Astrocyte (in vitro differentiated cells and primary cell): ENCODE measurements around the gene CXCL13. TPM values are rescaled to one million over a fixed set of nuclear protein-coding genes. Genes with fewer than 3 reads are reported as not detected.

Experiments used
- DNase-seq: peaks from one replicate; pipeline ENCODE4 v3.0.0-alpha.2; 2010; ENCODE audit warnings: low read depth
- FAIRE-seq: peaks from 2 replicates; lab custom pipeline; 2011; peaks lifted over from hg19 to GRCh38; lab: Jason Lieb, UNC
- H2AFZ ChIP-seq: 2 replicates; pipeline ENCODE4 v1.6.0; 2012; ENCODE audit warnings: low read depth, low read length, inconsistent platforms
- H3K27ac ChIP-seq: 2 replicates; pipeline ENCODE4 v1.5.1; 2011; ENCODE audit warnings: low read depth, low read length, inconsistent platforms
- H3K27me3 ChIP-seq: 2 replicates; pipeline ENCODE4 v1.6.0; 2011; ENCODE audit warnings: low read length, inconsistent platforms; ENCODE audit not compliant: insufficient read depth
- H3K36me3 ChIP-seq: 2 replicates; pipeline ENCODE4 v1.5.1; 2011; ENCODE audit warnings: low read length, inconsistent platforms; ENCODE audit not compliant: insufficient read depth
- H3K4me1 ChIP-seq: 2 replicates; pipeline ENCODE4 v1.5.1; 2011; ENCODE audit warnings: low read length, inconsistent platforms; ENCODE audit not compliant: insufficient read depth
- H3K4me2 ChIP-seq: 2 replicates; pipeline ENCODE4 v1.6.0; 2012; ENCODE audit warnings: low read length, inconsistent platforms
- H3K4me3 ChIP-seq: 2 replicates; pipeline ENCODE4 v1.5.1; 2011; ENCODE audit warnings: low read depth, mild to moderate bottlenecking, low read length, inconsistent platforms; ENCODE audit not compliant: insufficient read depth
- H3K79me2 ChIP-seq: 2 replicates; pipeline ENCODE4 v1.6.0; 2012; ENCODE audit warnings: mild to moderate bottlenecking, low read length, inconsistent platforms; ENCODE audit not compliant: insufficient read depth
- H3K9ac ChIP-seq: 2 replicates; pipeline ENCODE4 v1.6.0; 2012; ENCODE audit warnings: mild to moderate bottlenecking, low read length, inconsistent platforms
- H3K9me3 ChIP-seq: 2 replicates; pipeline ENCODE4 v1.5.1; 2012; ENCODE audit warnings: low read depth, mild to moderate bottlenecking, low read length, inconsistent platforms; ENCODE audit not compliant: insufficient read depth
- H4K20me1 ChIP-seq: 2 replicates; pipeline ENCODE4 v1.6.0; 2012; ENCODE audit warnings: low read length, inconsistent platforms; ENCODE audit not compliant: insufficient read depth
- H3K27ac Mint-ChIP-seq: one replicate; pipeline ENCODE4 v1.8.0; 2021; ENCODE audit warnings: mild to moderate bottlenecking, mixed read lengths; ENCODE audit not compliant: unreplicated experiment
- H3K27me3 Mint-ChIP-seq: one replicate; pipeline ENCODE4 v1.8.0; 2021; ENCODE audit warnings: low read depth, mixed read lengths; ENCODE audit not compliant: unreplicated experiment
- H3K36me3 Mint-ChIP-seq: one replicate; pipeline ENCODE4 v1.8.0; 2021; ENCODE audit warnings: low read depth, mixed read lengths; ENCODE audit not compliant: unreplicated experiment
- H3K4me1 Mint-ChIP-seq: one replicate; pipeline ENCODE4 v1.8.0; 2021; ENCODE audit warnings: low read depth, mixed read lengths; ENCODE audit not compliant: unreplicated experiment
- H3K4me3 Mint-ChIP-seq: one replicate; pipeline ENCODE4 v1.8.0; 2021; ENCODE audit warnings: mild to moderate bottlenecking, moderate library complexity, mixed read lengths; ENCODE audit not compliant: unreplicated experiment
- H3K9me3 Mint-ChIP-seq: one replicate; pipeline ENCODE4 v1.8.0; 2021; ENCODE audit warnings: mild to moderate bottlenecking, mixed read lengths; ENCODE audit not compliant: unreplicated experiment
- CTCF ChIP-seq: IDR thresholded peaks from 2 replicates; pipeline ENCODE4 v1.5.1; 2011; ENCODE audit warnings: low read depth, mild to moderate bottlenecking, inconsistent platforms, low read length, moderate library complexity; ENCODE audit not compliant: insufficient read depth
- EZH2 ChIP-seq: IDR thresholded peaks from 2 replicates; pipeline ENCODE4 v1.6.1; 2012; ENCODE audit warnings: mild to moderate bottlenecking, low read length, inconsistent platforms; ENCODE audit not compliant: insufficient read depth
- total RNA-seq: library from RNA; stranded (reverse); gene quantifications from 2 replicates; pipeline ENCODE4 v1.2.1, GENCODE V29; 2021

CXCL13 gene
- total RNA-seq, 1 donor from 2014 or later, result not detected

- no peak for FAIRE-seq
- H3K27ac Mint-ChIP-seq, result no peak overlapping the region
Observed at GRCh38 chr4:77601614-77602187, 3.9 kb upstream of the CXCL13 start.

GRCh38 chr4:77613267-77613666 is 7.6 kb downstream of the CXCL13 start:
- no peaks in the 10 kb centered on the region for H3K4me1 ChIP-seq
- no peak overlapping the region for H2AFZ ChIP-seq
- H3K4me3 ChIP-seq, result no peak overlapping the region
- FAIRE-seq, result no peak
- Mint-ChIP-seq H3K4me1 (no peaks in the 10 kb centered on the region), H3K27me3 (peaks cover 2% of the 10 kb centered on the region), H3K9me3 (peaks cover 1% of the 10 kb centered on the region), H3K4me3 (no peak overlapping the region), H3K36me3 (no peaks in the 10 kb centered on the region), H3K27ac (no peak overlapping the region)
- no peaks in the 10 kb centered on the region for H4K20me1 ChIP-seq
- peaks cover 9% of the 10 kb centered on the region for H3K27me3 ChIP-seq
- no peaks in the 10 kb centered on the region for H3K9me3 ChIP-seq
- no peak for DNase-seq
- no peaks in the 10 kb centered on the region for H3K36me3 ChIP-seq
- no peak overlapping the region for H3K27ac ChIP-seq
- no peak for TF ChIP-seq CTCF
- TF ChIP-seq EZH2, result no peak
- no peak overlapping the region for H3K4me2 ChIP-seq
- H3K9ac ChIP-seq, result no peak overlapping the region
- H3K79me2 ChIP-seq, result no peaks in the 10 kb centered on the region

More at GRCh38 chr4:77601614-77602187, 3.9 kb upstream of the CXCL13 start:
- peaks cover 6% of the 10 kb centered on the region for H3K27me3 Mint-ChIP-seq
- TF ChIP-seq EZH2 (no peak), CTCF (no peak)
- H3K36me3 Mint-ChIP-seq, result peaks cover 1% of the 10 kb centered on the region
- no peaks in the 10 kb centered on the region for H3K9me3 Mint-ChIP-seq
- Histone ChIP-seq H3K79me2 (no peaks in the 10 kb centered on the region), H3K4me1 (no peaks in the 10 kb centered on the region), H3K27me3 (peaks cover 14% of the 10 kb centered on the region), H4K20me1 (no peaks in the 10 kb centered on the region), H3K4me2 (no peak overlapping the region), H3K4me3 (no peak overlapping the region), H3K36me3 (no peaks in the 10 kb centered on the region), H3K27ac (no peak overlapping the region), H3K9me3 (no peaks in the 10 kb centered on the region), H3K9ac (no peak overlapping the region), H2AFZ (no peak overlapping the region)
- no peak overlapping the region for H3K4me3 Mint-ChIP-seq
- no peaks in the 10 kb centered on the region for H3K4me1 Mint-ChIP-seq
- DNase-seq, result no peak

GRCh38 chr4:77615153-77615552 is 9.5 kb downstream of the CXCL13 start:
- TF ChIP-seq CTCF, result no peak
- TF ChIP-seq EZH2, result no peak
- peaks cover 1% of the 10 kb centered on the region for H3K9me3 Mint-ChIP-seq
- no peaks in the 10 kb centered on the region for H3K79me2 ChIP-seq
- H3K4me2 ChIP-seq, result no peak overlapping the region
- no peaks in the 10 kb centered on the region for H3K4me1 Mint-ChIP-seq
- FAIRE-seq, result no peak
- no peak overlapping the region for H3K4me3 ChIP-seq
- H3K36me3 Mint-ChIP-seq, result no peaks in the 10 kb centered on the region
- H3K4me1 ChIP-seq, result no peaks in the 10 kb centered on the region
- H4K20me1 ChIP-seq, result no peaks in the 10 kb centered on the region
- peaks cover 3% of the 10 kb centered on the region for H3K27me3 Mint-ChIP-seq
- no peak overlapping the region for H3K9ac ChIP-seq
- no peak overlapping the region for H3K4me3 Mint-ChIP-seq
- no peaks in the 10 kb centered on the region for H3K9me3 ChIP-seq
- no peak for DNase-seq
- no peak overlapping the region for H3K27ac ChIP-seq
- H3K27me3 ChIP-seq, result peaks cover 4% of the 10 kb centered on the region
- no peak overlapping the region for H2AFZ ChIP-seq
- no peak overlapping the region for H3K27ac Mint-ChIP-seq
- no peaks in the 10 kb centered on the region for H3K36me3 ChIP-seq
